Karpas-422 (cell line): Measurements from ENCODE around the gene MIEN1. TPM values are rescaled to one million over a fixed set of nuclear protein-coding genes. Genes with fewer than 3 reads are reported as not detected.

Source experiments
- DNase-seq: peaks from one replicate; pipeline ENCODE4 v3.0.0-alpha.2; 2015
- H2AFZ ChIP-seq: fragments of 200-600 bp; sonication (generic); 2 replicates; pipeline ENCODE4 v1.6.1; 2014; ENCODE audit warnings: antibody characterized with exemption, low read length, mixed read lengths
- H3K27ac ChIP-seq: fragments of 200-600 bp; sonication (generic); 2 replicates; pipeline ENCODE4 v1.5.1; 2014; ENCODE audit warnings: mild to moderate bottlenecking, low read length, moderate library complexity
- H3K27me3 ChIP-seq: fragments of 200-600 bp; sonication (generic); 2 replicates; pipeline ENCODE4 v1.6.1; 2014; ENCODE audit warnings: low read length, mixed read lengths
- H3K36me3 ChIP-seq: fragments of 200-600 bp; sonication (generic); 2 replicates; pipeline ENCODE4 v1.6.1; 2014; ENCODE audit warnings: low read length, mixed read lengths; ENCODE audit not compliant: insufficient read depth
- H3K4me1 ChIP-seq: fragments of 200-600 bp; sonication (generic); 2 replicates; pipeline ENCODE4 v1.6.1; 2014; ENCODE audit warnings: mild to moderate bottlenecking, low read length, mixed read lengths
- H3K4me2 ChIP-seq: fragments of 200-600 bp; sonication (generic); 2 replicates; pipeline ENCODE4 v1.6.1; 2014; ENCODE audit warnings: low read length, low read depth, mild to moderate bottlenecking; ENCODE audit not compliant: poor library complexity, severe bottlenecking
- H3K4me3 ChIP-seq: fragments of 200-600 bp; sonication (generic); 2 replicates; pipeline ENCODE4 v1.5.1; 2014; ENCODE audit warnings: mild to moderate bottlenecking, antibody characterized with exemption, low read length, mixed read lengths
- H3K79me2 ChIP-seq: fragments of 200-600 bp; sonication (generic); 2 replicates; pipeline ENCODE4 v1.6.1; 2014; ENCODE audit warnings: mild to moderate bottlenecking, low read length, mixed read lengths
- H3K9ac ChIP-seq: fragments of 200-600 bp; sonication (generic); 2 replicates; pipeline ENCODE4 v1.6.0; 2014; ENCODE audit warnings: low read length
- H3K9me2 ChIP-seq: fragments of 200-600 bp; sonication (generic), shearing (Covaris generic); replicated peaks from 2 replicates; pipeline ENCODE4 v1.6.0; 2014; ENCODE audit warnings: mild to moderate bottlenecking, low read length, moderate library complexity; ENCODE audit not compliant: insufficient read depth
- H3K9me3 ChIP-seq: fragments of 300-700, 200-600 bp; sonication (generic); 2 replicates; pipeline ENCODE4 v1.6.1; 2014; ENCODE audit warnings: low read length, mixed read lengths
- H4K20me1 ChIP-seq: fragments of 200-600 bp; sonication (generic); 2 replicates; pipeline ENCODE4 v1.6.1; 2014; ENCODE audit warnings: mild to moderate bottlenecking, antibody characterized with exemption, low read length, low read depth; ENCODE audit not compliant: insufficient read depth
- total RNA-seq: library from RNA; depleted of rRNA; stranded (reverse); fragments of >200 nt; shearing (Covaris generic); gene quantifications from 2 replicates; pipeline ENCODE4 v1.2.3, GENCODE V29; 2014; ENCODE audit warnings: low replicate concordance

MIEN1 gene
- total RNA-seq, 1 experiment from 2014 or later: 77.8 TPM

DNA sequence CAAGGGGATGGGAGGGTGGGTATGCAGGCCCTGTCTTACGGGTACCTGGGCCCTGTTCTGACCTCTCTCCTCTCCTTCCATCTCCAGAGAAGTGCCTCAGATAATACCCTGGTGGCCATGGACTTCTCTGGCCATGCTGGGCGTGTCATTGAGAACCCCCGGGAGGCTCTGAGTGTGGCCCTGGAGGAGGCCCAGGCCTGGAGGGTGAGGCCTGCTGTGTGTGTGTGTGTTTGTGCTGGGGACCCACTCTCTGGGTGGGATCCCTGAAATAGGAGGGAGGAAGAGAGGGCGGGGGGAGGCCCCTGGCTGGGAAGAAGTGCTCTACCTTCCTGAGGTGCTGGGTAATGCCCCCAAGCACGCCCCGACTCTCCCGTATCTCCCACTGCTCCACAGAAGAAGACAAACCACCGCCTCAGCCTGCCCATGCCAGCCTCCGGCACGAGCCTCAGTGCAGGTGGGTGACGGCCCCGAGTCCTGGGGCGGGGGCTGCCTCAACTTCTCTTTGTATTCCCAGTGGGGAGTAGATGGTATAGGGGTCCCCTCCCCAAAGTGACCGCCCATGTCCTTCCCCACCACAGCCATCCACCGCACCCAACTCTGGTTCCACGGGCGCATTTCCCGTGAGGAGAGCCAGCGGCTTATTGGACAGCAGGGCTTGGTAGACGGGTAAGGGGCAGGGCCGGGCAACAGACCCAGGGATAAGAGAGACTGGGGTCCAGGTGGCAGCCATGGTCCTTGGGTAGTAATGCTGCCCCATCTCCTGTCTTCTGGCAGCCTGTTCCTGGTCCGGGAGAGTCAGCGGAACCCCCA is 15.2 kb upstream of the MIEN1 start:
- Histone ChIP-seq H3K9me2 (no peaks in the 10 kb centered on the region), H3K9ac (no peak overlapping the region), H3K36me3 (no peaks in the 10 kb centered on the region), H4K20me1 (no peaks in the 10 kb centered on the region), H3K79me2 (no peaks in the 10 kb centered on the region), H3K9me3 (no peaks in the 10 kb centered on the region), H3K4me2 (no peak overlapping the region), H3K27ac (no peak overlapping the region), H3K4me3 (no peak overlapping the region), H3K27me3 (no peaks in the 10 kb centered on the region), H2AFZ (no peak overlapping the region), H3K4me1 (no peaks in the 10 kb centered on the region)
- DNase-seq: no peak

DNA sequence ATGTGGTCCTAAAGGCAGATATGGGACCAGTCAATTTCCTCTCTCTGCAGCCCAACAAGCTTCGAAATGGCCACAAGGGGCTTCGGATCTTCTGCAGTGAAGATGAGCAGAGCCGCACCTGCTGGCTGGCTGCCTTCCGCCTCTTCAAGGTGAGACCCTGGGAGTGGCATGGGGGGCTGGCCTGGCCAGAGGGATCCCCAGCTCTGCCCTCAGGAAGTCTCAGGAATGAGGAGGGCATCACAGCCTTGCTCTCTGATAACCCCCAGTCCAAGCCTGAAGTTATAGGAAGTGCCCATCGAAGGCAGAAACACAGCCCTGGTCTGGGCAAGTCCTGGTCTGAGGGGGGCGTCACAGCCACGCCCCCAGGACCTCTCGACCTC is 14.5 kb upstream of the MIEN1 start:
- H3K4me3 ChIP-seq: no peak overlapping the region
- H3K9ac ChIP-seq: no peak overlapping the region
- no peaks in the 10 kb centered on the region for H3K27me3 ChIP-seq

DNA sequence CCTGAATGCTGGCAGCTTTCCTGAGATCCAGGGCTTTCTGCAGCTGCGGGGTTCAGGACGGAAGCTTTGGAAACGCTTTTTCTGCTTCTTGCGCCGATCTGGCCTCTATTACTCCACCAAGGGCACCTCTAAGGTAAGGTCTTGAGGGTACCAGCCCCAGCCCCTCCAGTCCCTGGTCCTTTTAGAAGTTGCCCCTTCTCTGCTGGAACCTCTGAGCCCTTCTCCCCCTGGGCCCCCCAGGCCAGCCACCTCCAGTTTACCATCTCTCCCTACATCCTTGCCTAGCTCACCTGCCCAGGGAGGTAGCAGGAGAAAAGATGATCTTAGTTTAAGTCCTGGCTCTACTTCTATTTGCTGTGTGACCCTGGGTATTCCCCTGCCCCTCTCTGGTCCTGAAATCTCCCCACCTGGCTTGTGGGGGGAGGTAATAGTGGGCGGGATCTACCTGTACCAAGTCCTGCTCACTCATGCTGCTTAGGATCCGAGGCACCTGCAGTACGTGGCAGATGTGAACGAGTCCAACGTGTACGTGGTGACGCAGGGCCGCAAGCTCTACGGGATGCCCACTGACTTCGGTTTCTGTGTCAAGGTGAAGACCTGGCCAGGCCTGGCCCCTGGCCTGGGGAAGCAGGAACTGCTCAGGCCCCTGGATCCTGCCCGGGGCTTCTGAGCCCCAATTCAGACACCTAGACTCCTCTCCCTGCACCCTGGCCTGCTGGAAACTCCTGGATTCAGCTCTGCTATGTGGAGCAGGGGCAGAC is 13.9 kb upstream of the MIEN1 start:
- Histone ChIP-seq H3K27me3 (no peaks in the 10 kb centered on the region), H3K9me3 (no peaks in the 10 kb centered on the region), H4K20me1 (no peaks in the 10 kb centered on the region), H3K9ac (no peak overlapping the region), H3K36me3 (no peaks in the 10 kb centered on the region), H3K4me2 (no peak overlapping the region), H3K4me3 (no peak overlapping the region), H3K27ac (no peak overlapping the region), H3K9me2 (no peaks in the 10 kb centered on the region), H3K79me2 (no peaks in the 10 kb centered on the region), H3K4me1 (peaks cover 4% of the 10 kb centered on the region; the same call in 1 of the 2 replicates), H2AFZ (no peak overlapping the region)
- no peak for DNase-seq

More for the DNA sequence above, 14.5 kb upstream of the MIEN1 start:
- no peak overlapping the region for H2AFZ ChIP-seq
- no peak overlapping the region for H3K27ac ChIP-seq
- no peak overlapping the region for H3K4me2 ChIP-seq
- DNase-seq: no peak
- H4K20me1 ChIP-seq: no peaks in the 10 kb centered on the region
- no peaks in the 10 kb centered on the region for H3K4me1 ChIP-seq
- no peaks in the 10 kb centered on the region for H3K79me2 ChIP-seq
- H3K36me3 ChIP-seq: no peaks in the 10 kb centered on the region
- H3K9me2 ChIP-seq: no peaks in the 10 kb centered on the region
- H3K9me3 ChIP-seq: no peaks in the 10 kb centered on the region

DNA sequence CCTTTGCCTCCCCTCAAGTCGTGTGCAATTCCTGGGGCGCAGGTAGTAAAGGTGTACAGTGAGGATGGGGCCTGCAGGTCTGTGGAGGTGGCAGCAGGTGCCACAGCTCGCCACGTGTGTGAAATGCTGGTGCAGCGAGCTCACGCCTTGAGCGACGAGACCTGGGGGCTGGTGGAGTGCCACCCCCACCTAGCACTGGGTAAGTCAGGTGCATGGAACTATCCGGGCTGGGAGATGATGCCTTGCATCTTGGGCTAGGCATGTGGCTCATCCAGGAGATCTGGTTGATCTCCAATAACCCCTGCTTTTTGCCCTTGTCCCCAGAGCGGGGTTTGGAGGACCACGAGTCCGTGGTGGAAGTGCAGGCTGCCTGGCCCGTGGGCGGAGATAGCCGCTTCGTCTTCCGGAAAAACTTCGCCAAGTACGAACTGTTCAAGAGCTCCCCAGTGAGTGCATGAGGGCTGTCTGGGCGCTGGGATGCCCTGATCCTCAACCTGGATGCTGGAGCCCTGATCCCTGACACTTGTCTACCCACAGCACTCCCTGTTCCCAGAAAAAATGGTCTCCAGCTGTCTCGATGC is 12.6 kb upstream of the MIEN1 start:
- Histone ChIP-seq H3K4me2 (no peak overlapping the region), H3K9me2 (no peaks in the 10 kb centered on the region), H3K36me3 (no peaks in the 10 kb centered on the region), H3K79me2 (no peaks in the 10 kb centered on the region), H3K4me1 (peaks cover 14% of the 10 kb centered on the region), H4K20me1 (no peaks in the 10 kb centered on the region), H2AFZ (no peak overlapping the region), H3K27me3 (no peaks in the 10 kb centered on the region; the same call in 1 of the 2 replicates), H3K9ac (no peak overlapping the region), H3K4me3 (no peak overlapping the region), H3K27ac (no peak overlapping the region), H3K9me3 (no peaks in the 10 kb centered on the region)
- DNase-seq: no peak

DNA sequence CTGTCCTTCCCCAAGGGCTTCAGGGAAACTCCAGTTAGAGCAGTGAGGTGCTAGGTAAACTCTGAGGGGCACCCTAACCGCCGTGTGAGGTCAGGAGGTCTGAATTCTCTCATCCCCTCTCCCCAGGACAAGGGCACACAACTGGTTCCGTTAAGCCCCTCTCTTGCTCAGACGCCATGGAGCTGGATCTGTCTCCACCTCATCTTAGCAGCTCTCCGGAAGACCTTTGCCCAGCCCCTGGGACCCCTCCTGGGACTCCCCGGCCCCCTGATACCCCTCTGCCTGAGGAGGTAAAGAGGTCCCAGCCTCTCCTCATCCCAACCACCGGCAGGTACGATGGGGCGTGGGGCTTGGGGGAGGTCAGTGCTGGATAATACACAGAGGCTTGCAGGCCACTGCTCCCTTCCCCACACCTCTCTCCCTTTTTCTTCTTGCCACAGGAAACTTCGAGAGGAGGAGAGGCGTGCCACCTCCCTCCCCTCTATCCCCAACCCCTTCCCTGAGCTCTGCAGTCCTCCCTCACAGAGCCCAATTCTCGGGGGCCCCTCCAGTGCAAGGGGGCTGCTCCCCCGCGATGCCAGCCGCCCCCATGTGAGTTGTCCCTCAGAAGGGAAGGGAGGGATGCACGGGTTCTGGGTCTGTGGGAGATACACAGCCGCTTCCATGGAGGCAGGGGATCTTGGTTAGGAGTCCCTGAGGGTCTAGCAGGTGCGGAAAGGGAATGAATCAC is 12.0 kb upstream of the MIEN1 start:
- Histone ChIP-seq H3K4me1 (peaks cover 18% of the 10 kb centered on the region), H3K9ac (no peak overlapping the region), H3K4me3 (no peak overlapping the region), H3K9me2 (no peaks in the 10 kb centered on the region), H3K27me3 (no peaks in the 10 kb centered on the region; the same call in 1 of the 2 replicates), H3K79me2 (no peaks in the 10 kb centered on the region), H3K36me3 (no peaks in the 10 kb centered on the region), H3K9me3 (no peaks in the 10 kb centered on the region), H3K4me2 (no peak overlapping the region), H4K20me1 (no peaks in the 10 kb centered on the region), H2AFZ (no peak overlapping the region), H3K27ac (no peak overlapping the region)
- DNase-seq: no peak

DNA sequence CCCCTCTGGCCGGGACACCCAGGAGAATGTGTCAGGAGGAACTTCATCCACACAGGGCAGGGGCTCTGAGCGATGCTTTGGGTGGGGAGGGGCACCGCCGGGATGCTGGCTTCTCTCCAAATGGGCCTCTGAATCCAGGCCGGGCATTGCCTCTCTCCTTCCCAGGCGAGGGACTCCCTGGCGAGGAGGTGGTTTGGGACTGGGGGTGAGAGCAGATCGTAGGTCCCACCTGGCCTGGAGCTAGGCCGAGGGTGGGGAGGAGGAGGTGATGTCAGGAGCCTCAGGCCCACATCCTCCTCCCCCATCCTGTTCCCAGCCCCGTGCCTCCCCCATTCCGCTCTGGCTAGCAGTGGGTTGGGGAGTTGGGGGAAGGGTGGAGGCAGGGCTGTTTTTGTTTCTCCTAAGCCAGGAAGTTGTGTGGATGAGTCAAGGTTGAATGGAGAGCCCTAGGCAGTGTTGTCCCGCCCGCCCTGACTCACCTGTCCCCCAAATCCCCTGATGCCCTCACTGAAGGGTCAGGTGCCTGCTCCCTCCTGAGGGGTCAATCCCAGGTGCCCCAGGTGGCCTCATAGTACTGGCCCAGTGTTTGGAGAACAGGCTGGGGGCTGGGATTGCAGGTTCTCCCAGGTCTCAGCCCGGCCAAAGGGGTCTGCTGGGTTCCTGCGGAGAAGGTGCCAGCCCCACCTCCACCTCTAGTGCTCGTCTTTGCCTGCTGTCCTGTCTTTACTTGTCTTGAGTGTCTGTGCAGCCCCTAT is 10.2 kb upstream of the MIEN1 start:
- no peaks in the 10 kb centered on the region for H3K9me3 ChIP-seq
- no peak overlapping the region for H3K4me2 ChIP-seq
- no peaks in the 10 kb centered on the region for H3K9me2 ChIP-seq
- no peaks in the 10 kb centered on the region; the same call in 1 of the 2 replicates for H3K27me3 ChIP-seq
- no peak overlapping the region for H3K27ac ChIP-seq
- H3K36me3 ChIP-seq: no peaks in the 10 kb centered on the region
- DNase-seq: no peak
- H3K9ac ChIP-seq: no peak overlapping the region
- H3K79me2 ChIP-seq: no peaks in the 10 kb centered on the region
- no peaks in the 10 kb centered on the region for H4K20me1 ChIP-seq
- H3K4me3 ChIP-seq: no peak overlapping the region
- no peak overlapping the region for H2AFZ ChIP-seq
- H3K4me1 ChIP-seq: peaks cover 18% of the 10 kb centered on the region

DNA sequence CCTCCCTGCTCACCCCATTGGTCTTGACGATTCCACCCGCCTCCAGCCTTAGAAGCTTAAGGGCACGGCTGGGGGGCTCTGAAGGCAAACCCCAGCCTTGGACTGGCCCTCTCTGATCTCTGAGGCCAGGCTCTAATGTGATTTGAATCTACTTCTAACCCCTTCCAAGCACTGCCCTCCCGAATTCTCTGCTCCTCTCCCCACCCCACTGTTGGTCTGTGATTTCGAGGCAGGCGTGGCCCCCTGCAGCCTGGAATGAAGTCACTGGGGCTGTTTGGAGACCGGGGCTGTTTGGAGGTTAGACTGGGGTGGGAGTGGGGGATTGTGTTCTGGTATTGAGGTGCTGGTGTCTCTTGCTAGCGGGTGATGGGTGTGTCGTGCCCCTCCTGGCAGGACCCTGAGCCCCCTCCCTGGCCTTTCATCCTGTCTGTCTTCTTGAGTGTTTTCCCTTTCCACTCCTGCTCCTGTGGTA is 9.6 kb upstream of the MIEN1 start:
- Histone ChIP-seq H4K20me1 (no peaks in the 10 kb centered on the region), H3K9me3 (no peaks in the 10 kb centered on the region), H3K36me3 (no peaks in the 10 kb centered on the region), H3K9ac (no peak overlapping the region), H3K27ac (no peak overlapping the region), H3K4me2 (no peak overlapping the region), H3K4me1 (peaks cover 18% of the 10 kb centered on the region), H3K27me3 (no peaks in the 10 kb centered on the region; the same call in 1 of the 2 replicates), H3K79me2 (no peaks in the 10 kb centered on the region), H2AFZ (no peak overlapping the region), H3K9me2 (no peaks in the 10 kb centered on the region), H3K4me3 (no peak overlapping the region)
- DNase-seq: no peak
